ENCODE results near the gene ARHGAP22. TPM values are rescaled to one million over a fixed set of nuclear protein-coding genes. Genes with fewer than 3 reads are reported as not detected.

The ARHGAP22 gene
- total and polyA plus RNA-seq, 2 donors (not counting 1 experiment from before 2014, with no cell fraction given) = 10.4 to 75.5 TPM

- no peak for TF ChIP-seq CTCF (conservative IDR thresholded peaks at IDR 0.05 in 1 of 2, IDR thresholded peaks at IDR 0.05 in 1 of 2; ENCODE audit: low read depth in 1 of 2, low read length in 2 of 2)
- no peak for TF ChIP-seq EZH2 (IDR thresholded peaks at IDR 0.05; ENCODE audit: low read length, missing control alignments)
- no peaks in the 10 kb centered on the region for H4K20me1 ChIP-seq (ENCODE audit: control insufficient read depth, extremely low read depth, insufficient read depth, low read length)
- peaks cover 47% of the 10 kb centered on the region for H3K79me2 ChIP-seq (ENCODE audit: control insufficient read depth, insufficient read depth, low read length)
- no peaks in the 10 kb centered on the region for H3K27me3 ChIP-seq (ENCODE audit: control insufficient read depth, insufficient read depth, low read length)
- DNase-seq (ENCODE audit: low read depth in 2 of 2) = no peak
- H3K27ac ChIP-seq (ENCODE audit: insufficient read depth, low read length) = no peak overlapping the region
- H3K9ac ChIP-seq (ENCODE audit: insufficient read depth, low read length) = no peak overlapping the region
- H3K4me3 ChIP-seq (replicated peaks in 1 of 4; ENCODE audit: control extremely low read depth in 1 of 4, insufficient read depth in 1 of 4, low read depth in 3 of 4, low read length in 4 of 4) = no peak overlapping the region
- H3K36me3 ChIP-seq (ENCODE audit: control insufficient read depth, insufficient read depth, low read length) = peaks cover 8% of the 10 kb centered on the region
- H3K9me3 ChIP-seq (ENCODE audit: control insufficient read depth, insufficient read depth, low read depth, low read length) = no peaks in the 10 kb centered on the region
- H2AFZ ChIP-seq (ENCODE audit: low read length) = no peak overlapping the region
- no peak overlapping the region for H3K4me2 ChIP-seq (ENCODE audit: extremely low read depth, insufficient read depth, low read length)
- H3K4me1 ChIP-seq (ENCODE audit: control insufficient read depth, extremely low read depth, insufficient read depth, low read length) = peaks cover 2% of the 10 kb centered on the region
Measured at GRCh38 chr10:48475943-48476278, 129.0 kb downstream of the ARHGAP22 start.

GRCh38 chr10:48474765-48475365 lies 130.0 kb downstream of the ARHGAP22 start:
- no peak for DNase-seq (ENCODE audit: low read depth in 2 of 2)
- Histone ChIP-seq H4K20me1 (ENCODE audit: control insufficient read depth, extremely low read depth, insufficient read depth, low read length) (no peaks in the 10 kb centered on the region), H3K36me3 (ENCODE audit: control insufficient read depth, insufficient read depth, low read length) (peaks cover 8% of the 10 kb centered on the region), H3K27me3 (ENCODE audit: control insufficient read depth, insufficient read depth, low read length) (no peaks in the 10 kb centered on the region), H3K9ac (ENCODE audit: insufficient read depth, low read length) (no peak overlapping the region), H3K4me2 (ENCODE audit: extremely low read depth, insufficient read depth, low read length) (no peak overlapping the region), H3K79me2 (ENCODE audit: control insufficient read depth, insufficient read depth, low read length) (peaks cover 44% of the 10 kb centered on the region), H3K4me3 (replicated peaks in 1 of 4; ENCODE audit: control extremely low read depth in 1 of 4, insufficient read depth in 1 of 4, low read depth in 3 of 4, low read length in 4 of 4) (no peak overlapping the region), H3K4me1 (ENCODE audit: control insufficient read depth, extremely low read depth, insufficient read depth, low read length) (peaks cover 2% of the 10 kb centered on the region), H3K9me3 (ENCODE audit: control insufficient read depth, insufficient read depth, low read depth, low read length) (no peaks in the 10 kb centered on the region), H2AFZ (ENCODE audit: low read length) (no peak overlapping the region), H3K27ac (ENCODE audit: insufficient read depth, low read length) (no peak overlapping the region)
- TF ChIP-seq EZH2 (IDR thresholded peaks at IDR 0.05; ENCODE audit: low read length, missing control alignments) (no peak), CTCF (conservative IDR thresholded peaks at IDR 0.05 in 1 of 2, IDR thresholded peaks at IDR 0.05 in 1 of 2; ENCODE audit: low read depth in 1 of 2, low read length in 2 of 2) (no peak)

GRCh38 chr10:48473704-48474103 lies 131.2 kb downstream of the ARHGAP22 start:
- Histone ChIP-seq H3K27me3 (ENCODE audit: control insufficient read depth, insufficient read depth, low read length) (no peaks in the 10 kb centered on the region), H3K4me2 (ENCODE audit: extremely low read depth, insufficient read depth, low read length) (no peak overlapping the region), H4K20me1 (ENCODE audit: control insufficient read depth, extremely low read depth, insufficient read depth, low read length) (no peaks in the 10 kb centered on the region), H3K27ac (ENCODE audit: insufficient read depth, low read length) (no peak overlapping the region), H2AFZ (ENCODE audit: low read length) (no peak overlapping the region), H3K36me3 (ENCODE audit: control insufficient read depth, insufficient read depth, low read length) (peaks cover 4% of the 10 kb centered on the region), H3K4me1 (ENCODE audit: control insufficient read depth, extremely low read depth, insufficient read depth, low read length) (peaks cover 2% of the 10 kb centered on the region), H3K4me3 (replicated peaks in 1 of 4; ENCODE audit: control extremely low read depth in 1 of 4, insufficient read depth in 1 of 4, low read depth in 3 of 4, low read length in 4 of 4) (no peak overlapping the region), H3K79me2 (ENCODE audit: control insufficient read depth, insufficient read depth, low read length) (peaks cover 36% of the 10 kb centered on the region), H3K9ac (ENCODE audit: insufficient read depth, low read length) (no peak overlapping the region), H3K9me3 (ENCODE audit: control insufficient read depth, insufficient read depth, low read depth, low read length) (no peaks in the 10 kb centered on the region)
- TF ChIP-seq CTCF (conservative IDR thresholded peaks at IDR 0.05 in 1 of 2, IDR thresholded peaks at IDR 0.05 in 1 of 2; ENCODE audit: low read depth in 1 of 2, low read length in 2 of 2) (no peak), EZH2 (IDR thresholded peaks at IDR 0.05; ENCODE audit: low read length, missing control alignments) (no peak)
- DNase-seq (ENCODE audit: low read depth in 2 of 2) = no peak
